SH-SY5Y (cell line): Measurements from ENCODE around the gene SALL1.

Experiments used
- GATA2 ChIP-seq: IDR thresholded peaks from 2 replicates; pipeline ENCODE4 v1.6.1; 2011; ENCODE audit warnings: mild to moderate bottlenecking, low read depth, low read length
- GATA3 ChIP-seq: IDR thresholded peaks from 2 replicates; pipeline ENCODE4 v1.6.1; 2011; ENCODE audit warnings: low read depth, mild to moderate bottlenecking, low read length, moderate library complexity

Gene SALL1

DNA sequence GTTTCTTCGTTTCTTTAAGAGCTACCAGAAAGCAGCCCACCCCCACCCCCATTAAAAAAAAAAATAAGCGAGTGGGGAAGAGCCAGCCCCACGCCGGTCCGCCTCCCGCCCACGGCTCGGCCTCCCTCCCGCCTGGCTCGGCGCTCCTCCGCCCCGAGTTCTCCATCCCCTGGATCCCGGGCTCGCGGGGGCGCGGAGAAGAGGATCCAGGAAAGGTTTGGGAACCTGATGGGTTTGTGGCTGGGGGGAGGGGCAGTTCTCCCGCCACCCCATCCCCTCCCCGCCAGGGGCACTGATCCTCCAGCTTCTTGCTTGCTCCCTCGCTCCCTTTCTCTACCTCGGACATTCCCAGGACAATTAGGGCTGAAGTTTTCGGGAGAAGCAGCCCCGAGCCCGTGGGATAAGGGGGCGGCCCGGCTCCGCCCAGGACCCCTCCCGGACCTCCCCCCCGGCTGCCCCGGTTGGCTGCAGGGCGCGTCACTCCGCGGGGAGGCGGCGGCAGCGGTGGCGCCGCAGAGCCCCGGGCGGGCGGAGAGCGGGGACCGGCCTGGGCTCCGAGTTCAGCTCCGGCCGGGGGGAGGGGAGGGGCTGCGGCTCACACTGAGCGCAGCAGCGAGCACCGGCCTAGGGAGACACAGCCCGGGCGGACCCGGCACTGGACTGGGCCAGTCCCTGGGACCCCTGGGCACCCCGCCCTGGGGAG is 1.0 kb upstream of the SALL1 start:
- TF ChIP-seq GATA2 (no peak), GATA3 (no peak)

DNA sequence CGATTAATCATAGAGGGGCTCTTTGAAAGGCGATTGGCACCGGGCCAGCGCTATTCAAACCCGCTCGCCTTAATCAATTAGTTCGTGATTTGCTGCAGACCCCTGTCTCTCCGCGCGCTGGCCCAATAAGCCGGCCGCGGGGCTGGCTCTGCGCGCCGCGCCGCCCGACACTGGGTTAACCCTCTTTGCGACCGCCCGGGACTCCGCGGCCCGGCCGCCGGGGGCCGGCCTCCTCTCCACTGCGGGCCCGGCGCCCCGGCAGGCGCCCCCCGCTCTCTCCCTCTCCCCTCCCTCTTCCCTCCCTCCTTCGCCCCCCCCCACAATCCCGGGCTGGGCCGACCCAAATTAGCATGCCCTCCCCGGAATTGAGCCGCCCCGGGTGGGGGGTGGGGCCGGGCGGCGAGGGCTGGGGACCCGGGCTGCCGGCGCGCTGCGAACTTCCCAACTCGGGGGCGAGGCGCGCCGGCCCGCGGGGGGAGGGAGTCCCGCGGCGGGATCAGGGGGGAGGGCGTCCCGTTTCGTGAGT is 428 bp upstream of the SALL1 start:
- no peak for TF ChIP-seq GATA2
- no peak for TF ChIP-seq GATA3

DNA sequence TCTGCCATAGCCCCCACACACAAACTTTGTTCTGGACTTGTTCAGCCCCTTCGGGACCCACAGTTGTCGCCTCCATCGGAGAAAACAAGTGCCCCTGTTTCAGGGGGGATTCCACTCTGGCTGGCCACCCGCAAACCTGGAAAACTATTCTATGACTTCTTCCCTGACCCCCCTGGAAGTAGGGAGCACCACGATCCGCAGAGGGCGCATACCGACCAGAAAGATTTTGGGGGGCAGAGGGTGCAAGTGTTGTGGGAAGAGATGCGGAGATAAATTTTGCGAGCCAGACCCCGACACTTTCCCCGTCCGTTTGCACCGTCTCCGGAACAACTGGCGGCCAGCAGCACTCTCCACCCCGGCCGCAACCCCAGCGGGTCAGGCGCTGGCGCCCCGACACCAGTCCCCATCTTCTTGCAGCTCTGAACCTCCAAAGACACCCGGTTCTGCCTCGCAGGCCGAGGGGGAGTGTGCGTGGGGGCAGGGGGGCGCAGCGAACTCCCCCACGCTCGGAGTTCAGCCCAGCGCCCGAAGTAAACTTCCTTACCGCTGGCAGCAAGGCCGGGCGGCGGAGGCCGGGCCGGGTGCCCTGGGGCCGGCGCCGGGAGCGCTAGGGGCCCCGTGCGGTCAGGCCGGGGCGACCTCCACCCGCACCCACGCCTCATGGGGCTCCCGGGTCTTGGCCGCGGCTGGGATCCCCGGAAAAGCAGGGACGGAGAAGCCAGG is 744 bp downstream of the SALL1 start:
- TF ChIP-seq GATA3 (no peak), GATA2 (no peak)

DNA sequence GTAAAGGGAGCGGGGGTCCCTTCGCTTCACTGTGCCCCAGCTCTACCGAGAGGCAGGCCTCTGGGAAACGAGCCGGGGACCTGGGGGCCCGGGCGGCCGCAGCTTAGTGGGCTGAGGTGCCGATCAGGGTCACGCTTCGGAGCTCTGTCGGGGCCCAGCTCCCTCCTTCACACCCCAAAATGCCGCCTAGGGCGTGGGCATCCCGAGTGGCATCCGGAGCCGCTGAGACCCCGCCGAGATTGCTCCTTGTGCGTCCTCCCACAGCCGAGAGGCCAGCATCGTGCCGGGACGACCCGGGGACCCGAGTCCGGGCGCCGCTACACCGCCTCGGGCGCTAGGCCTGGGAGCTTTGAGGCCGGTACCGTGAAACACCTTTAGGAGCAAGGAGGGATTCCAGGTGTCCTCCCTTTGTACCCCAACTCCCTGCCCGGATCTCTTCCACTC is 1.3 kb downstream of the SALL1 start:
- no peak for TF ChIP-seq GATA2
- TF ChIP-seq GATA3, result no peak

DNA sequence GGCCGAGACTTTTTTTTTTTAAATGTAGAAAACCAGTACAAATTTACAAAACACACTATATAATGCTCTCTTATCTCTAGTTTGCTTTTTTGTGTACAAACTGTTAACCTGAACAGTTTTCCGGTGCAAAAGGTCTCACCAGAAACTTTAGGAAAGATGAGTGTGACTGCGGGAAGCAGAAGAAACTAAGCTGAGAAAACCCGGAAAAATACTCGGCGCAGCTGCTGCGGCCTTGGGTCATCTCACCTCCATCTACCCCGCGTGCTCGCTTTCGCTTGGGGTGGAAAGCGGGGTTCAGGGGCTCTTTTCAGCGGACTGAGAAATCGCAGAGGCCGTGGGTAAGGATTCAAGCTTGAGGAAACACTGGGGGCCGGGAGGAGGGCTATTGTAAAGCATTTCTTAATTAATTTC is 1.8 kb downstream of the SALL1 start:
- no peak for TF ChIP-seq GATA2

DNA sequence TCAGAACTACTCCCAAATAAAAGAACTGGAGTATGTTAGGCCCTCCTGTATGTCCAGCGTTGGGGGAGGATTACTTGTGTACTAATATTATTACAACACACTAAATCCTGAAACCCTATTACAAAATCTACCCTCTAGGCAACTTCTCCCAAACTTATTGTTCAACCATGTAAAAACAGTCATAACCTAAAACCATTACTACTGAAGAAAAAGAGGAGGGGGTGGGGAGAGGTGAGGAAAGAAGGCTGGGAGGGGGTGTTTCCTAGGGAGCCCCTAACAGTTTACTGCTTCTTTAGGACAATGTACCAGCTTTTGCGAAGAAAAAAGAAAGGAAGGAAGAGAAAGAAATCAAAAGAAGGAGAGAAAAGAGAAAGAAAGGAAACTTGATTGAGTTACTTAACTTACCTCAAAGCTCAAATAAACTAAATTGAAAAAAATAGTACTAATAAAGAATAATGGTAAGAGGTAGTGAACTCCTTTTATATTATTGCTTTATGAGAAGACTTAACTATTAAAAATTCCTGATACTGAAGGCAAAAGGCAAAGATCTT is 2.3 kb downstream of the SALL1 start:
- no peak for TF ChIP-seq GATA3
- TF ChIP-seq GATA2, result no peak

DNA sequence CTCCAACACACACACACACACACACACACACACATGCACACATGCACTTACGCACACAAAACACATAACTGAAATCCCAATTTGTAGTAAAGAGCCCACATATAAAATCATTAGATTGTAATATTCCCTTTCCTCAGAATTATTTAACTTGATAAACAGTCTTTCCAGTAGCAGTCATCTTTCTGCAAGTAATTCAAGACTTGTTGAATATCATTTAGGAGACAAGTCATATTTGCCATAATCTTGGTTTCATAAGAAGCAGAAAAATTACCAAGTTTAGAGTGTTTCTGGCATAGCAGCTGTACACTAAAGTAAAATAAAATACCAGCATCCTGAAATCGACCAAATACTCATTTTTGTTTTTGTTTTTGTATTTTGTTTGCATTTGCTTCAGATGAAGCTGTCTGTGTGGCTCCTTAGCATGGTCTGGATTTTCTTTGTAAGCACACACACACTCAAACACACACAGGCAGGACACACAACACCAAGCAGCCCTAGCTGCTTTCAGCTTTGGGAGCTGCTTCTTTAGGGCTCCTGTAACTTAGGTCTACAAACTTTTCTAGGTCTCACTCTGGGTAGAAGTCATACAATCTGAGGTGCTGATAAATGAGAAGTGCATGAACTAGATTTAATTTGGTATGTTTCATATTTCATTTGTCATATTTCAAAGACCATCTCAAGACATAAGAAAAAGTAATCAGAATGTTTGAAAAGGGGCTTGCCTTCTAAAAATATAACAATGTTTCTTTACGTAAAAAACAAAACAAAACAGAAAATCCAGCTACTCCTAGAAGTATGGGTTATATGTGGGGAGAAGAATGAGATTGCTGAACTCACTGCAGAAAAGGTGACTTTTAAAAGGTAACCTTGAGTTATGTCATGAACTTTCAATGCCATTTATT is 3.0 kb downstream of the SALL1 start:
- TF ChIP-seq GATA3, result no peak
- TF ChIP-seq GATA2, result no peak

DNA sequence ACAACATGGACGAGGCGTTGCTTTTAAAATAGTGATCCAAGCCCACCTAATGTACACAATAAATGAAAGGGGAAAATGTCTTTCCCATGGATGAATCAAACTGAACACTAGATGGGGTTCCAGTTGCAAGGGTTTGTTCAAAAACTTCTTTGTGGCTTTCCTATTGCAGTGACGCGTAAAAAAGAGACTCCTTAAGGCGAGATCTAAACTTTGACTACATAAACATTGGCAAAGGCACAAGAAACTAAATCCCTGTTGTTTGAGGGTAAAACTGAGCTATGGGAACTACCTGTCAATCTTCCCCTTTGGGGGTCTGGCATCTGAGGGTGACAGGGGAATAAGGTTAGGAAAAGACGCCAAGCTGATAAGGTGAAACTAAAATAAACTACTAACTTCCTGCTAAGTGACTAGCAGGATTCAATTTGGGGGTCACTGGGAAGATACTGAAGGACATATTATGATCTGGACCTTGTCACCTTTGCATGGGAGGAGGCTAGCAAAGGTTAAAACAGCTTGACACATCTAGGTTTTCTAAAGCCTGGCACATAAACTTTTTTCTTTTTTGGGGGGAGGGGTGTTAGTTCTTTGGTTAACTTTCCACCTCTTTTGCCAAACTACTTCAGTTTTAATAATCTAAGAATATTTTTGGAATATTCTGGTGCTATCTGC is 4.7 kb downstream of the SALL1 start:
- TF ChIP-seq GATA2 (no peak), GATA3 (no peak)

DNA sequence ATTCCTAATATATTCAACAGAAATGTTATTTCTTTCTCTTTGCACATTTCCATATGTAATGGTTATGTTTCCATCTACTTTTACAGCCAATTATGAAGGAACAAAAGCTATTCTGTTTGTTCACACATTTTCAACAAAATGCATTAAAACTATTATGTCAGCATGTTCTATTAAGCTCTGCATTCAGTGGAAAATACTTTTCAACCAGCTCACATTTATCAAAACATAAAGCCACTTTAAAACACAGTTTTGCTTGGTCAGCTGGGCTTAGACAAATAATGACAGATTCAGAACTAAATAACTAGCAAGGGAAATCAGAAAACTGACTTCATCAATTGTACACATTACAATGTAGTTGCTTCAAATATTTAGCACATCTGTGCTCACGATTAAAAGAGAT is 6.9 kb downstream of the SALL1 start:
- no peak for TF ChIP-seq GATA3
- no peak for TF ChIP-seq GATA2

DNA sequence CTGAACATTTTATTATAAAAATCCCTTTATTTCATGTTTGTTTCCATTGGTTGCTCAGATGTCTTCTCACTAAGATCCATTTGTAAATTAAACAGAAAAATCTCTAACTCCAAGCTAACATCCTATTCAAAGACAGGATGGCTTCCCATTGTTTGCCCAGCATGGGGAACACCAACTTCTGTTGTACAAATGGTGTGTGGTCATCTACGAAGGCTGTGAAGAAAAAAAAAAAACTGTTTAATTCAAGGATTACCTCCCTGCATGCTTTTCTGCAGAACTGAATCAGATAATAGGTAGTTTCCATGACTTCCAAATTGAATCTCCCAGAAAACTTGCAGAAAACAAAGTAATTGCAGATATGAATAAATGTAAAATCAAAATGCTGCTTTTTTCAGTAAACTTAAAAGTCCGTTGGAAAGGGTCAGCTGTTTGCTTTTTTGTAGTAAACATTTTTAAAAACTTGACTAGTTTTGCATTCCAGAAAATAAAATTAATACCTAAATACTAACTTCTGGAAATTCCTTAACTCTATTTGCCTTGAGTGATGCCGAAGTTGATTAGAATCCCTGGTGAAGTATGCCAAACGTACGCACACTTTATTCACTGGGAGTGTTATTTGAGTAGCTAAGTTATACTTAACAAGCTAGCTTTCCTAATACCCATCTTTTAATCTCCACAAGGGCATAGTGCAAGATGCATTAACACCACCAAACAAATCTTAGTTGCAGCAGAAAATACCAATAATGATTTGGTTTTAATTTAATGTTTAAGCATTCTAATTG is 7.7 kb downstream of the SALL1 start:
- TF ChIP-seq GATA2, result no peak
- TF ChIP-seq GATA3, result no peak

DNA sequence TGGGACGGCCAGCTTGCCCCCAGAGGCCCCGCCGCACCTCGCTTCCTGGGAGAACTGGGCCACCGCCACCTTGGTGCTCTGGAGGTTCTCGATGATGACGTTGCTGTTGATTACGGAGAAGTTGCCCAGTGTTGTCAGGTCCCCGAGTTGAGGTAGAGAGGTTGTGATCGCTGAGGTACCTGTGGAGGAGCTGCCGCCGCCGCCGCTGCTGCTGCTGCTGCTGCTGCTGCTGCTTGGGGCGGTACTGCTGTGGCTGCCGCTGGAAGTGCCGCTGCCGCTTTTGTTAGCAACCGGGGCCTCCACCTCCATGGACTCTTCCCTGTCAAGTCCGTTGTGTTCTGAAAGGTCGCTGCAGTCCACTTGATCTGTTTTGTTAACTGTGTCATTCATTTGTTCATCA is 9.5 kb downstream of the SALL1 start:
- TF ChIP-seq GATA2, result no peak
- no peak for TF ChIP-seq GATA3

DNA sequence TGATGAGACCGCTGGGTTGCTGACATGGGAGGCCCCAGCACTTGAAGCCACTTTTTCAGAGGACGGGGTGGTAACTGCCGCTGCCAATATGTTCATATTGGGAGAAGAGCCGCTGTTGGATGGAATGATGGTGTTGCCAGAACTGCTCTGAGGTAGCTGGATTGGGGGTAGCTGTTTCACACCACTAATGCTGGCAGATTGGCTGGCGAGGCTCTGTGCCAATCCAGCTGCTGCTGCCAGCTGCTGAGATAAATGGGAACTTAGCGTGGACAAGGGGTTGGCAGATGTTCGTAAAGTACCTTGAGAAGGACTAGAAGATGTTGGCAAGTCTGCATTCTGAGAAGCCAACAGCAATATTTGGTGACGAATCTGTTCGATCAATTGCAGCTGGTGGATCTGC is 10.0 kb downstream of the SALL1 start:
- TF ChIP-seq GATA2 (no peak), GATA3 (no peak)

DNA sequence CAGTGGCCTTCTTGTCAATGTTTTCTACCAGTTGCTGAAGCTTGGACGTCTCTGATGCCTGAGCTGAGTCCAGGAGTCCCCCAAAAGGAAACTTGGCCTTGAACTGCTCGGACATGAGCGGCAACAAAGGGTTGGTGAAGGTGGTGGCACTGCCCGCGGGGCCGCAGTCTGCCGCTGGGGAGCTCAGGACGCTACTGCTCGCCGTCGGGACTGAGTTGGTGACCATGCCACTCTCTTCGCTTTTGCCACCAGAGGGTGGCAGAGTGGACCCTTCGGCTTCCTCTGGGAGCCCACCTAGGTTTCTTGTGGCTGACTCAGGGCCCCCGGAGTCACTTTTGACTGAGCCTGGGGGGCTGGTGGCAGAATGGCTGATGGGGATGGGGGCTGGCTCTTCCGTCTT is 11.0 kb downstream of the SALL1 start:
- no peak for TF ChIP-seq GATA3
- no peak for TF ChIP-seq GATA2

DNA sequence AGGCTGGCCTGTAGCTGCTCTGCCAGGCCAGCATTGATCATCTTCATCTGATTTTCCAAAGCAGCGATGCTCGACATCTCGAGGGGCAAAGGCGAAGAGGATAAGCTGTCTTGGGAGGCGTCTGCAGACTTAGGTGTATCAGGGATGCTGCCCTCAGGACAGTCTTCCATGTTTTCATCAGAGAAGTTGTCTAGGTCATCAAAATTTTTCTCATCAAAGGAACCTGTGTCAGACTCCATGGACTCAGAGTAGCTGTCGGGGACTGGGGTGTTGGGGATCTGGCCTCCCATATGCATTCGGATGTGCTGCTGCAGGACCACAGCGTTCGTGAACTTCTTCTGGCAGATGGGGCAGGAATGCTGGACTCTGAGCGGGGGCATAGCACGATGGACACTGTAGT is 11.5 kb downstream of the SALL1 start:
- TF ChIP-seq GATA3 (no peak), GATA2 (no peak)
